Naive thymus-derived CD4-positive, alpha-beta T cell (primary cell): ENCODE measurements around the gene NUP188. TPM values are rescaled to one million over a fixed set of nuclear protein-coding genes. Genes with fewer than 3 reads are reported as not detected.

Experiments used
- ATAC-seq: fragments of 150-1000 bp; cut with Tn5 transposase; 2 replicates; pipeline ENCODE4 v1.10.0; 2021; ENCODE audit warnings: mild to moderate bottlenecking, moderate library complexity
- CTCF ChIA-PET: fragments of 350-600 bp; sonication (Branson Sonifier 250); formaldehyde crosslinking; loops from one replicate; lab custom pipeline; 2021; ENCODE audit warnings: antibody characterized with exemption; lab: Charles Lee
- POLR2A ChIA-PET: fragments of 350-600 bp; sonication (Branson Sonifier 250); formaldehyde crosslinking; loops from one replicate; lab custom pipeline; 2021; ENCODE audit warnings: antibody characterized with exemption, inconsistent platforms; lab: Charles Lee
- DNase-seq, 9 donors: peaks; one replicate each; pipeline versions ENCODE4 v3.0.0 to v3.0.0-alpha.2; 2020 to 2022; ENCODE audit warnings: mixed read lengths in 1 of 9
- H3K27ac ChIP-seq: one replicate; pipeline ENCODE4 v1.7.0; 2013; ENCODE audit warnings: mild to moderate bottlenecking, low read depth, low read length, moderate library complexity
- H3K27me3 ChIP-seq, 2 donors: one replicate each; pipeline ENCODE4 v1.7.0; 2013; ENCODE audit warnings: low read length in 2 of 2, mild to moderate bottlenecking in 2 of 2, moderate library complexity in 2 of 2; ENCODE audit not compliant: control insufficient read depth in 2 of 2, insufficient read depth in 2 of 2
- H3K36me3 ChIP-seq, 3 experiments: 1 replicate in 2 of 3; 2 replicates in 1 of 3; pipeline ENCODE4 v1.7.0; 2013; ENCODE audit warnings: low read length in 3 of 3, mild to moderate bottlenecking in 3 of 3, moderate library complexity in 1 of 3; ENCODE audit not compliant: insufficient read depth in 3 of 3, control insufficient read depth in 2 of 3
- H3K4me1 ChIP-seq, 2 donors: one replicate each; pipeline ENCODE4 v1.7.0; 2013; ENCODE audit warnings: low read length in 2 of 2, mild to moderate bottlenecking in 2 of 2, moderate library complexity in 1 of 2; ENCODE audit not compliant: control insufficient read depth in 2 of 2, insufficient read depth in 2 of 2
- H3K4me3 ChIP-seq: 2 replicates; pipeline ENCODE4 v1.7.0; 2013; ENCODE audit warnings: mild to moderate bottlenecking, low read length
- H3K9me3 ChIP-seq, 3 experiments: 1 replicate in 2 of 3; 2 replicates in 1 of 3; pipeline ENCODE4 v1.7.0; 2013; ENCODE audit warnings: low read length in 3 of 3; ENCODE audit not compliant: control insufficient read depth in 2 of 3
- H3K27ac Mint-ChIP-seq, 9 donors: one replicate each; pipeline ENCODE4 v1.8.0; 2020 to 2022; ENCODE audit warnings: mixed read lengths in 9 of 9, mild to moderate bottlenecking in 8 of 9, moderate library complexity in 5 of 9, inconsistent platforms in 2 of 9
- H3K27me3 Mint-ChIP-seq, 5 donors: one replicate each; pipeline ENCODE4 v1.8.0; 2021 to 2022; ENCODE audit warnings: mixed read lengths in 5 of 5, mild to moderate bottlenecking in 1 of 5
- H3K36me3 Mint-ChIP-seq, 5 donors: one replicate each; pipeline ENCODE4 v1.8.0; 2020 to 2022; ENCODE audit warnings: mixed read lengths in 5 of 5, mild to moderate bottlenecking in 3 of 5, inconsistent platforms in 1 of 5
- H3K4me1 Mint-ChIP-seq, 7 donors: one replicate each; pipeline ENCODE4 v1.8.0; 2020 to 2022; ENCODE audit warnings: mixed read lengths in 7 of 7, mild to moderate bottlenecking in 3 of 7, inconsistent platforms in 1 of 7
- H3K4me3 Mint-ChIP-seq, 10 donors: one replicate each; pipeline ENCODE4 v1.8.0; 2020 to 2022; ENCODE audit warnings: mild to moderate bottlenecking in 10 of 10, mixed read lengths in 10 of 10, moderate library complexity in 6 of 10, inconsistent platforms in 2 of 10
- H3K9me3 Mint-ChIP-seq, 11 donors: one replicate each; pipeline ENCODE4 v1.8.0; 2020 to 2022; ENCODE audit warnings: mixed read lengths in 11 of 11, mild to moderate bottlenecking in 4 of 11, inconsistent platforms in 1 of 11, moderate library complexity in 1 of 11
- intact Hi-C, 2 donors: fragments of 100-400 bp; cut with micrococcal nuclease; formaldehyde crosslinking; loops; one replicate each; pipeline ENCODE4 v1.15.1; 2023
- polyA plus RNA-seq, 2 donors: library from polyadenylated mRNA; unstranded; fragments of 300-500 nt; fragmentation: Illumina TruSeq; gene quantifications; one replicate each; pipeline ENCODE4 v1.2.3, GENCODE V29; 2021
- total RNA-seq, 6 experiments: library from RNA in 5 of 6; stranded (reverse) in 5 of 6; gene quantifications; 1 replicate in 5 of 6; 2 replicates in 1 of 6; pipeline ENCODE4 v1.2.3 and lab custom pipeline; 2021 to 2026

Gene NUP188
- total and polyA plus RNA-seq, 7 experiments from 2014 or later: 24.8 to 98.7 (median 62.1) TPM

DNA sequence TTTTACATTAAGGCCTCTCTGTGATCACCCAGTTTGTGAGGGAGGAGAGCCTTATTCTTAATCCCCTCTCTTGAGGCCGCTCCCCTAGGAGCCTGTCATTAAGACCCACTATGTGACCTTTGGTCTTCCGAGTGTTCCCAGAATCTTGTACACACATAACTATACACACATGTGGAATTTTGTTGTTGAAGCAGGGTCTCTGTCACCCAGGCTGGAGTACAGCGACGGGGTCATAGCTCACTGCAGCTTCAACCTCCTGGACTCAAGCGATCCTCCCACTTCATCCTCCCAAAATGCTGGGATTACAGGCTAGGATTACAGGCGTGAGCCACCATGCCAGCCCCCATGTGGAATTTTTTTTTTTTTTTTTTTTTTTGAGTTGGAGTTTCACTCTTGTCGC is 41.5 kb upstream of the NUP188 start:
- POLR2A ChIA-PET: no interaction called here
- Mint-ChIP-seq H3K9me3 (no peaks in the 10 kb centered on the region), H3K4me3 (no peak overlapping the region), H3K27me3 (no peaks in the 10 kb centered on the region), H3K27ac (peak overlapping the region; percentile 33 to 91 (median 80)), H3K36me3 (peaks cover 11 to 31% (median 17%) of the 10 kb centered on the region in 5 donors), H3K4me1 (peaks cover 23 to 74% (median 58%) of the 10 kb centered on the region in 7 donors)
- intact Hi-C loops: no loop called here
- Histone ChIP-seq H3K27me3 (no peaks in the 10 kb centered on the region), H3K27ac (no peak overlapping the region), H3K4me3 (no peak overlapping the region), H3K36me3 (peaks cover 10 to 42% (median 19%) of the 10 kb centered on the region in 3 experiments), H3K9me3 (no peaks in the 10 kb centered on the region), H3K4me1 (peaks cover 34% of the 10 kb centered on the region in 2 donors)
- no peak for ATAC-seq
- CTCF ChIA-PET: no interaction called here
- DNase-seq: no peak

DNA sequence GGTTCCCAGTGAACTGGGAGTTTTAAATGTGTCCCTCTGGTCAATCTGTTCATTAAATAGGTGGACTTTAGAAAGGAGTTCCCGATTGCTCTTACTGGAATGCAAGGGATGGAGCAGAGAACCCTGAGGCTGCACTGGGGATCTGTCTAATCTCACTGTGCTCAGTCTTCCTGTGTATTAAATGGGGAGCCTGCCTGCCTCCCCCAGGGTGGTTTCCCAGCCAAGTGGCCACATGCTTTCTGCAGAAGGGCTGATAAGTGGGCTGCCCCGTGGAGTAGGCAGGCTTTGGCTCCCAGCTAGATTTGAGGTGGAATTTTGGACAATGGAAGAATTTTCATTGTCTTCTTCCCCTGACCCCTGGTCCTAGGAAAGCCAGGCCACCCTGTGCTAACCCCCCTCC is 40.8 kb upstream of the NUP188 start:
- no peaks in the 10 kb centered on the region for H3K27me3 Mint-ChIP-seq
- Histone ChIP-seq H3K4me1 (peaks cover 27 to 34% of the 10 kb centered on the region in 2 donors), H3K9me3 (no peaks in the 10 kb centered on the region), H3K27ac (no peak overlapping the region), H3K4me3 (no peak overlapping the region), H3K36me3 (peaks cover 10 to 43% (median 19%) of the 10 kb centered on the region in 3 experiments), H3K27me3 (no peaks in the 10 kb centered on the region)
- peaks cover 26 to 75% (median 64%) of the 10 kb centered on the region in 7 donors for H3K4me1 Mint-ChIP-seq
- ChIA-PET POLR2A (no interaction called here), CTCF (no interaction called here)
- H3K9me3 Mint-ChIP-seq: no peaks in the 10 kb centered on the region
- DNase-seq: no peak
- no peak for ATAC-seq
- H3K4me3 Mint-ChIP-seq: peak overlapping the region in 4 of 10 donors; percentile 2 to 52 (median 44)
- intact Hi-C loops: no loop called here
- H3K36me3 Mint-ChIP-seq: peaks cover 11 to 31% (median 17%) of the 10 kb centered on the region in 5 donors
- H3K27ac Mint-ChIP-seq: peak overlapping the region; percentile 54 to 91 (median 80)

DNA sequence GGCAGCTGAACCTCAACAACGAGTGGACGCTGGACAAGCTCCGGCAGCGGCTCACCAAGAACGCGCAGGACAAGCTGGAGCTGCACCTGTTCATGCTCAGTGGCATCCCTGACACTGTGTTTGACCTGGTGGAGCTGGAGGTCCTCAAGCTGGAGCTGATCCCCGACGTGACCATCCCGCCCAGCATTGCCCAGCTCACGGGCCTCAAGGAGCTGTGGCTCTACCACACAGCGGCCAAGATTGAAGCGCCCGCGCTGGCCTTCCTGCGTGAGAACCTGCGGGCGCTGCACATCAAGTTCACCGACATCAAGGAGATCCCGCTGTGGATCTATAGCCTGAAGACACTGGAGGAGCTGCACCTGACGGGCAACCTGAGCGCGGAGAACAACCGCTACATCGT is 39.1 kb upstream of the NUP188 start:
- Histone ChIP-seq H3K27me3 (no peaks in the 10 kb centered on the region), H3K9me3 (no peaks in the 10 kb centered on the region), H3K4me1 (peaks cover 12 to 36% of the 10 kb centered on the region in 2 donors), H3K27ac (no peak overlapping the region), H3K4me3 (no peak overlapping the region), H3K36me3 (peaks cover 10 to 48% (median 19%) of the 10 kb centered on the region in 3 experiments)
- no peaks in the 10 kb centered on the region for H3K27me3 Mint-ChIP-seq
- intact Hi-C loops: no loop called here
- peak overlapping the region in 4 of 9 donors; percentile 12 to 49 (median 30) for H3K27ac Mint-ChIP-seq
- no peak for DNase-seq
- ChIA-PET POLR2A (interaction anchor here (1.0 to 1.5 kb wide), 2 partner anchors 8 to 19 kb away, joined by 3 to 4 read pairs; no protein-coding TSS in a partner anchor), CTCF (interaction anchor here (0.6 to 2.0 kb wide), 3 partner anchors 26 to 114 kb away, joined by 3 to 12 read pairs (median 5); partner anchors contain the start of genes KYAT1 and LRRC8A)
- H3K4me1 Mint-ChIP-seq: peaks cover 32 to 77% (median 64%) of the 10 kb centered on the region in 7 donors
- no peak overlapping the region for H3K4me3 Mint-ChIP-seq
- H3K36me3 Mint-ChIP-seq: peaks cover 15 to 39% (median 21%) of the 10 kb centered on the region in 5 donors
- no peak for ATAC-seq
- H3K9me3 Mint-ChIP-seq: no peaks in the 10 kb centered on the region

DNA sequence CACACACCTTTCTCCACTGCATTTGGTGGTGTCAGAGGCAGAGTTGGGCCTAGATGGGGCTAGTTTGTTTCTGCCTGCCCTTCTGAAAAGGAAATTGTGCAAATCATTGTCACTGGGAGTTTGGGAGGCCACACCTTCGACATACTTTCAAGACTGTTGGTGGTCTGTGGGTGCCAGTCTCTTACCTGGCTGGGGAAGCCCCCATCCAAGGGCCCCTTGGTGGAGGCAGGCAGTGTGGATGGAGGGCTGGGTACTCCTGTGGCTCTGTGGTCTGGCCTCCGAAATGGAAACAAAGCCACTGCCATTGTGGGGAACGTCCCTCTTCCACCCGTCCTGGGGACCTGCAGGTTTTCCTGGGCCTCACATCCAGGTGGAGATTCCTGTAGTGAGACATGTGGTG is 37.6 kb upstream of the NUP188 start:
- Histone ChIP-seq H3K4me3 (no peak overlapping the region), H3K4me1 (peaks cover 5 to 42% of the 10 kb centered on the region in 2 donors), H3K36me3 (peaks cover 10 to 50% (median 20%) of the 10 kb centered on the region in 3 experiments), H3K9me3 (no peaks in the 10 kb centered on the region), H3K27me3 (no peaks in the 10 kb centered on the region), H3K27ac (no peak overlapping the region)
- POLR2A ChIA-PET: interaction anchor here (1.5 kb wide), 1 partner anchor 10 kb away, joined by 4 read pairs; no protein-coding TSS in a partner anchor
- peaks cover 32 to 79% (median 59%) of the 10 kb centered on the region in 7 donors for H3K4me1 Mint-ChIP-seq
- H3K27ac Mint-ChIP-seq: peak overlapping the region in 5 of 9 donors; percentile 41 to 67 (median 43)
- H3K36me3 Mint-ChIP-seq: peaks cover 15 to 39% (median 21%) of the 10 kb centered on the region in 5 donors
- ATAC-seq (no peak), DNase-seq (no peak)
- peak overlapping the region in 1 of 10 donors; percentile 63 for H3K4me3 Mint-ChIP-seq
- H3K27me3 Mint-ChIP-seq: no peaks in the 10 kb centered on the region
- CTCF ChIA-PET: interaction anchor here (2.0 kb wide), 1 partner anchor 46 kb away, joined by 12 read pairs; no protein-coding TSS in a partner anchor
- intact Hi-C loops: no loop called here
- no peaks in the 10 kb centered on the region for H3K9me3 Mint-ChIP-seq

DNA sequence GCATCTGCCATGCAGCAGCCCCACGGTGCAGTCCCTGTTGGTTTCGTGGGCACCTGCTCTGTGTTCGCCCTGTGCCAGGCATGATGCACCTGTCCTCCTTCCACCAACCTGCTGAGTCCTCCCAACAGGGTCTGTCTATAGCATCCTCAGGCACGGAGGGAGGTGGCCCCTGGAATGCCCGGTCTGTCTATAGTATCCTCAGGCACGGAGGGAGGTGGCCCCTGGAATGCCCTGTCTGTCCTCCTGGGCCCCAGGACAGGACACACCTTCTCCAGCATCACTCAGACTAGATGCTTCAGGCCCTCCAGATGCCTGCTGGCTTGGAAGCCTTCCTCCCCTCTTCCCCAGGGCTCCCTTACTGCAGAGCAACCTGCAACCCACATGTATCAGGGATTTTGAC is 36.6 kb upstream of the NUP188 start:
- peaks cover 32 to 71% (median 51%) of the 10 kb centered on the region in 7 donors for H3K4me1 Mint-ChIP-seq

DNA sequence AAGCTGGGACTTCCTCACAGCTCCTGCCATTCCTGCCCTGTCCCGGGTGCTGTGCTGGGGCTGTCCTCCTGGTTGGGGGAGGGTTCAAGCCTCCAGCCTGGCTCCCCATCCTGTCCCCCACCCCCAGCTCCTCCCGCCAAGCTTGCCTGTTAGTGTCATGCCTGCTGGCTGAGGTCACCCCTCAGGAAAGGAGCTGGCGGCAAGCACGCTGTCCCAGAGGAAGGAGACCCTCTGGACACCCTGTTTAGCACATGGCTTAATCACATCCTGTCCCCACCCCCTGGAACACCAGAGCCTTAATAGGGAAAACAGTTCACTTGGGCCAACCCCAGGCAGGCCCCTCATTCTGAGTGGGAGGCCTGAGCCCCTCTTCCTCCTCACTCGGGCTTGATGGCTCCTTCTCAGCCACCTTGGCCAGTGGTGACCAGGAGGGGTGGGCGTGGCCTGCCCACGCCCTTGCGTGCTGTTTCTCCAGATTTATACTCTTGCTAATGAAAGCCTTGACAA is 35.9 kb upstream of the NUP188 start:
- Mint-ChIP-seq H3K9me3 (no peaks in the 10 kb centered on the region), H3K36me3 (peaks cover 15 to 38% (median 24%) of the 10 kb centered on the region in 5 donors), H3K27me3 (no peaks in the 10 kb centered on the region), H3K4me3 (peak overlapping the region in 5 of 10 donors; percentile 12 to 80 (median 25)), H3K4me1 (peaks cover 32 to 67% (median 48%) of the 10 kb centered on the region in 7 donors), H3K27ac (peak overlapping the region in 8 of 9 donors; percentile 38 to 85 (median 78))
- CTCF ChIA-PET: interaction anchor here (1.0 kb wide), 1 partner anchor 17 kb away, joined by 3 read pairs; no protein-coding TSS in a partner anchor
- intact Hi-C loops: no loop called here
- Histone ChIP-seq H3K36me3 (peaks cover 10 to 60% (median 29%) of the 10 kb centered on the region in 3 experiments), H3K27me3 (no peaks in the 10 kb centered on the region), H3K4me1 (peaks cover 5 to 42% of the 10 kb centered on the region in 2 donors), H3K27ac (peak overlapping the region; percentile 10), H3K4me3 (no peak overlapping the region), H3K9me3 (no peaks in the 10 kb centered on the region)
- POLR2A ChIA-PET: interaction anchor here (2.0 kb wide), 1 partner anchor 9 kb away, joined by 7 read pairs; no protein-coding TSS in a partner anchor
- ATAC-seq: no peak
- DNase-seq: no peak

More for the DNA sequence above, 36.6 kb upstream of the NUP188 start:
- Histone ChIP-seq H3K36me3 (peaks cover 10 to 54% (median 23%) of the 10 kb centered on the region in 3 experiments), H3K4me1 (peaks cover 5 to 42% of the 10 kb centered on the region in 2 donors), H3K27ac (peak overlapping the region; percentile 10), H3K27me3 (no peaks in the 10 kb centered on the region), H3K4me3 (no peak overlapping the region), H3K9me3 (no peaks in the 10 kb centered on the region)
- ChIA-PET CTCF (interaction anchor here (1.0 kb wide), 1 partner anchor 17 kb away, joined by 3 read pairs; no protein-coding TSS in a partner anchor), POLR2A (no interaction called here)
- Mint-ChIP-seq H3K27me3 (no peaks in the 10 kb centered on the region), H3K4me3 (peak overlapping the region in 6 of 10 donors; percentile 12 to 80 (median 32)), H3K27ac (peak overlapping the region in 6 of 9 donors; percentile 69 to 84 (median 82)), H3K36me3 (peaks cover 15 to 37% (median 21%) of the 10 kb centered on the region in 5 donors), H3K9me3 (no peaks in the 10 kb centered on the region)
- no peak for DNase-seq
- ATAC-seq: no peak
- intact Hi-C loops: no loop called here
